Cardiac septum (tissue), 1 donor: Measurements from ENCODE around the gene PURB. TPM values are rescaled to one million over a fixed set of nuclear protein-coding genes. Genes with fewer than 3 reads are reported as not detected.
"Not testable (repeated sequence)": the region's sequence is repeated elsewhere in the genome, so short reads cannot be mapped to it uniquely, and the experiment has no call there.

Experiments used
- DNase-seq: peaks from one replicate; pipeline ENCODE4 v3.0.0-alpha.2; 2020; ENCODE audit warnings: low spot score
- intact Hi-C: fragments of 100-400 bp; cut with DNase I; formaldehyde crosslinking; loops from one replicate; pipeline ENCODE4 v1.14.0; 2022
- total RNA-seq: library from RNA; stranded (reverse); fragmentation: NEBNext Ultra II Directional; extraction: Animal tissue kit (Norgen Biotek cat#: 25700); gene quantifications from one replicate; pipeline ENCODE4 v1.2.1, GENCODE V29; 2021
- donor health status: DM: no; HTN: no; CAD: no.

The PURB gene
- total RNA-seq, 1 donor from 2014 or later = 19.1 TPM

- no peak for DNase-seq
- intact Hi-C loops = no loop called here
Observed at GRCh38 chr7:44867073-44867995, 18.0 kb downstream of the PURB start.

DNA sequence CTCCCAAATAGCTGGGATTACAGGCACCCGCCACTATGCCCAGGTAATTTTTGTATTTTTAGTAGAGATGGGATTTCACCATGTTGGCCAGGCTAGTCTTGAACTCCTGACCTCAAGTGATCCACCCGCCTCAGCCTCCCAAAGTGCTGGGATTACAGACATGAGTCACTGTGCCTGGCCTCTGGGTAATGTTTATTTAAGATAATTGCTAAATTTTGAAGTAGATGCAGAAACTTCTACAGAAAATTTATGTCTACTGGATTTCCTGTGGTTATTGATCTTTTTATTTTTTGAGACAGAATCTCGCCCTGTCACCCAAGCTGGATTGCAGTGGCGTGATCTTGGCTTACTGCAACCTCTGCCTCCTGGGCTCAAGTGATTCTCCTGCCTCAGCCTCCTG lies 23.4 kb downstream of the PURB start:
- intact Hi-C loops = loop anchor here (5.0 kb wide), 1 partner anchor 275 kb away; no protein-coding TSS in a partner anchor
- not testable (repeated sequence) for DNase-seq

DNA sequence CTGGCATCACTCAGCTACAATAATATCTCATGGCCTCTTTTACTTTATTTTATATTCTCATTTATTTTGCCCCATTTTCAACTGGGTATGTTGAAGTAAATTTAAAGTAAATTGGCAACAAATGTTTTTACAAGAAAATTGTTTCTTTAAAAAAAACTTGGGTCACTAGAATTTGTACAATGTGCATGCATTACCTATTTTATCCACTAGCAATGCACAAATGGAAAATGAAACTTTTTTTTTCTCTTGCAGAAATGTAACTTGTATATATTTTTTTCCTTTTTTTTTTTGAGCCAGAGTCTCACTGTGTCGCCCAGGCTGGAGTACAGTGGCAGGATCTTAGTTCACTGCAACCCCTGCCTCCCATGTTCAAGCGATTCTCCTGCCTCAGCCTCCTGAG lies 27.2 kb downstream of the PURB start:
- DNase-seq = no peak
- intact Hi-C loops = no loop called here

- DNase-seq = no peak
- intact Hi-C loops = no loop called here
Observed at GRCh38 chr7:44854644-44855364, 30.5 kb downstream of the PURB start.

DNA sequence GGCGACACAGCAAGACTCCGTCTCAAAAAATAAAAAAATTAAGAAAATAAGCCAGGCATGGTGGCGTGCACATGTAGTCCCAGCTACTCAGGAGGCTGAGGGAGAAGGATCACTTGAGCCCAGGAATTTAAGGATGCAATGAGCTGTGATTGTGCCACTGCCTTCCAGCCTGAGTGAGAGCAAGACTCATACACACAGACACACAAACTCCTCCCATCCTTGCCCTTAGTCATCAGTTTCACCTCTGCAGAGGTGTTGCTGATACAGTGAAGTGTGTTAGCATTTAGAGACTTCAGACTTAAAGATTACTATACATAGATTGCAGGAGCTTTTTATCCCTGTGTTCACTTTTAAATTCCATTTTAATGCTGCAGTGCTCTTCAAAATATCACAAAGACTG lies 31.9 kb downstream of the PURB start:
- intact Hi-C loops = no loop called here
- no peak for DNase-seq

DNA sequence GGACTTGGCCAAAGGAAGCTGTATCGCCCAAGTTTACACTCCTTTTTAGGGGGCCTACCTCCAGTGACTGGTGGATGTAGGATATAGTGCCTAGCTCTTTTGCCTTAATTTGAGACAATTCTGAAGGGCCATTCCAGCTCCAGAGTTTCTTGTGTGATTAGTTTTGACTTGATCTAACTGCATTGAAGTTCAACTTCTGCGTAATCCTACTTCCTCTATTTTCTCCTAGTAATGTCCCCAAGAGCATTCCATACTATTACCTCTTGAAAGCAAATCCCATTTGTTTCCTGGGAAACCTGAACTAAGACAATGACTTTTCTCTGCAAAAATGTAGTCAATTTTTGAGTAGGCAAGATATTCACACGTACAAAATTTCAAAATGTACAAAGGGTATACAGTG lies 32.7 kb downstream of the PURB start:
- intact Hi-C loops = no loop called here
- DNase-seq = no peak

GRCh38 chr7:44849885-44850544 lies 35.3 kb downstream of the PURB start:
- no peak for DNase-seq
- intact Hi-C loops = loop anchor here (2.0 to 5.0 kb wide), 3 partner anchors 35 to 243 kb away; partner anchors contain the start of genes OGDH and PURB

GRCh38 chr7:44849259-44849884 lies 36.0 kb downstream of the PURB start:
- intact Hi-C loops = loop anchor here (5.0 kb wide), 2 partner anchors 82 to 242 kb away; partner anchors contain the start of gene OGDH
- DNase-seq = no peak

- DNase-seq = peak; percentile 100
- intact Hi-C loops = loop anchor here (1.0 to 5.0 kb wide), 4 partner anchors 51 to 262 kb away; partner anchors contain the start of genes OGDH and PPIA
Observed at GRCh38 chr7:44847920-44848634, 37.3 kb downstream of the PURB start, which contains the start of gene H2AZ2. TSS of gene H2AZ2 (minus strand) at chr7:44848087. CDS start at chr7:44847971, 116 bp downstream.

DNA sequence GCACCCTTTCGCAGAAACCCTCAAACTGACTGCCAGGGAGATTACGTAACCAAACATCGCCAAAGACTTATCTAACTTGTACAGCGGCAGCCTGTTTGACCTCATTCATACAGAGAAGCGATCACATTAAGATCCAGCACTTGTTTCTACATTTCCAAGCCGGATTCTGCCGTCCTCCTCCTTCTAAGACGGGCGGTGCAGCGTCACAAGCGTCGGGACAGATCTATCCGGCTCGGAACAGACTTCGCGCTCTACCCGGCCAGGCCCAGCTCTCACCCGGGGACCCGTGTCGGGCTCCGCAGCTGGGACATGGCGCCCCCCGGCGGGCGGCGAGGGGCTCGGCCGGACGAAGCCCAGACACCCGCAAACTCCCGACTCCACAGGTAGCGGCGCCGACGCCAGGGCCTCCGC lies 37.8 kb downstream of the PURB start:
- peak; percentile 96 for DNase-seq
- intact Hi-C loops = loop anchor here (1.0 to 5.0 kb wide), 4 partner anchors 51 to 261 kb away; partner anchors contain the start of genes OGDH and PPIA

DNA sequence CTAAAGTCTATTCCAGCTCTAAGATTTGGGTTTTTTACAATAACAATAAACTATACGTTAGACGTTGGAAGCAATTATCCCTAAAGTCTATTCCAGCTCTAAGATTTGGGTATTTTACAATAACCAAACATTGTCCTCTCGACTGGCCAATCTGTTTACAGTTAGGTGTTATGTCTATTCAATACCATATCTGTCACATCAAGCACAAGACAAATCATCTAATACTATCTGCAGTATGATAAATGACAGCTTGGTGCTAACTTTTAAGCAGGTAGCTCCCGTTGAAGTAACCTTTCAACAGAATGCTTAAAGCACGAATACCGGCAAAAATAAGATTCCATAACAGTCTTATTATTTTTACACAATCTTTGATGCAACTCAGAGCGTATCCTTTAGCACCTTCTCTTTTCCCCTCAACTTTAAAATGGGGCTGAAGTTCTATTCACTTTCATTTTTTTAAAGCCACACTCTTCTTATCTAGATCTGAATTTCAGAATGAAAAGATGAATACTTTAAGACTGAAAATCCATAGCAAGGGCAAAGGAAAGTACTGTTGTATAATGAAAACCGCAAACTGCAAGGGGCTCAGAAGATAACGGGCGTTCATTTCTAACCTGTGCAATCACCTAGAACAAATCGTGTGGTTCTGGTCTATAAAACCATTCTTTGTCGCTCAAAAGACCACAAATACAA lies 38.4 kb downstream of the PURB start:
- intact Hi-C loops = loop anchor here (1.0 to 5.0 kb wide), 4 partner anchors 50 to 261 kb away; partner anchors contain the start of genes OGDH and PPIA
- DNase-seq = no peak

DNA sequence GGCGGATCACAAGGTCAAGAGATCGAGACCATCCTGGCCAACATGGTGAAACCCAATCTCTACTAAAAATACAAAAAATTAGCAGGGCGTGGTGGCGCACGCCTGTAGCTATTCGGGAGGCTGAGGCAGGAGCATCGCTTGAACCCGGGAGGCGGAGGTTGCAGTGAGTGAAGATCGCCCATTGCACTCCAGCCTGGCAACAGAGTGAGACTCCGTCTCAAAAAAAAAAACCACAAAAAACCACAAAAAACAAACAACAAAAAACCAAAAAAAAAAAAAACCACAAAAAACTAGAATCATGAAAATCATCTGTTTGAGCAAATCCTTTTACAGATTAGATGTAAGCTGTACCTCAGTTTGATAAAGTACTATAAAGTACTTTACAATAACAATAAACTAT lies 38.9 kb downstream of the PURB start:
- not testable (repeated sequence) for DNase-seq
- intact Hi-C loops = loop anchor here (2.0 to 5.0 kb wide), 3 partner anchors 50 to 239 kb away; partner anchors contain the start of genes OGDH and PPIA

DNA sequence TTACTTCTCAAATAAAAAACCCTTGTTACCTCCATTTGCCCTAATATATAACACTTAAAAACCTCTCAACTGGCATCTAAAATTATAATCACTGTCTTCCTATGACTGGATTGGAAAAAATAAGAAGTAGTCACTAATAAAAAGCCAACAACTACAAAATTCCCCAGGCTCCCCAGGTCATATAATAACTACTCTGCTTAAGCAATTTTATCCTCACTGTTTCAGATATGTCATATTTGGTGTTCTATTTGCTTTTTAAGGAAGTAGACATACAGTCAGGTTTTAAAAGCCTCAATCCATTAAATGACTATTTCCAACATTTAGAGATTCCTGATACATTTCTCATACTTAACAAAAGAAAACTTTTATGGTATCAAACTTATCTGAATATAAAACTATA lies 39.9 kb downstream of the PURB start:
- intact Hi-C loops = loop anchor here (5.0 kb wide), 2 partner anchors 78 to 238 kb away; partner anchors contain the start of gene OGDH
- no peak for DNase-seq

- intact Hi-C loops, DNase-seq: not testable (repeated sequence)
Observed at GRCh38 chr7:44843440-44843839, 41.9 kb downstream of the PURB start.

GRCh38 chr7:44842675-44843074 lies 42.7 kb downstream of the PURB start:
- intact Hi-C loops, DNase-seq: not testable (repeated sequence)

DNA sequence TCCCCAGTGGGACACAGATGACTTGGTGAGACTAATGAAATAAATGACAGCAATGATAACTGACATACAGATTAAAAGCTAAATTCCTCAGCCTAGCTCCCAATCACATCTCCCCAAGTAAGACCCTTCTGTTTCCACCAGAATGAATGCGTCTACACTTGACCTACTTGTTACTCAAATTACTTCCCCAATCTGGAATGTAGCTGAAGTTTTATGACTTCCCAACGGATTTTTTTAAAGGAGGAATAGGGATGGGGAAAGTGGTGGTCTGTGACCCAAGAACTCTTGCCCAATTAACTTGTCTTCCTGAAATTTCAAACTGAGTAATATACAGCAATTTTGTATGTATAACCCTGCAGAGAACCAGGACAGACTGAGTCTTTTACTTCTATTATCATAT lies 46.6 kb downstream of the PURB start:
- intact Hi-C loops = no loop called here
- DNase-seq = no peak

DNA sequence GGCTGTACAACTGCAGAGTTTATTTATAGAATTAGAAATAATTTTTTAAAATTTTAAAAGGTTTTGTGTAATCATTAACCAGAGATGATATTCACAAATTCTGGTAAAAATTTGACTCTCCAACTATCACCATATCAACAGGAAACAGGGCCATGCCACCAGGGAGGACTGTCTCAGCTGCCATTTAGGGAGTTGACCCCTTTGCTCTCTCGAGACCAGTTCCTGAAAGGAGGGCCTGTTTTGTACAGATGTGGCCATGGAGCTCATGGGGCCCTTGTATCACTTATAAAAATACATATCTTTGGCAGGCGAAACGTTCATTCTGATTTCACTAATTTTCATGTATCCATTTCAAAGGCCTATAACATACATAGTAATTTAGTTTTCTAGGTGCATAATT lies 57.8 kb downstream of the PURB start:
- DNase-seq = peak; percentile 29

More for the DNA sequence above, 57.8 kb downstream of the PURB start:
- intact Hi-C loops = no loop called here
